Measurements from ENCODE around the gene ABCC8.

ABCC8 gene

DNA sequence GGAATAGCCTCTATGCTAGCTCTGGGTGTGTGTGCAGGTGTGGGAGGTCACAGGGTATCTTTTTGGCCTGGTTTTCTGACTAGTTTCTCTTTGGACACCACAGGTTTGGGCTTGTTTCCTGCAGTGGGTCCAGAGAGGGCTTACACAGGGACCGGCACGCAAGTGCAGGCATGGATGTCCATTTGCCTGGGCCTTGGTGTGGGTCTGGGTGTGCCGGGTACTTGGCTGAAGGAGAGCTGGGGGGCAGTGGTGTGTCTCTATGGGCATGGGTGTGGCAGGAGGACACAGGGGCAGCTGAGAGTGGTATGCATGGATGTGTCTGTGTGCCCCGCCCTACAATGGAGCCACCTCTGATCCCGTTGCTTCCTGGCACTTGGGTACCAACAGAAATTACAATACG is 80.7 kb downstream of the ABCC8 start:
- no peak overlapping the region for H3K4me3 ChIP-seq (ENCODE audit: control insufficient read depth, low read depth, low read length)
- TF ChIP-seq, protein P1, sequence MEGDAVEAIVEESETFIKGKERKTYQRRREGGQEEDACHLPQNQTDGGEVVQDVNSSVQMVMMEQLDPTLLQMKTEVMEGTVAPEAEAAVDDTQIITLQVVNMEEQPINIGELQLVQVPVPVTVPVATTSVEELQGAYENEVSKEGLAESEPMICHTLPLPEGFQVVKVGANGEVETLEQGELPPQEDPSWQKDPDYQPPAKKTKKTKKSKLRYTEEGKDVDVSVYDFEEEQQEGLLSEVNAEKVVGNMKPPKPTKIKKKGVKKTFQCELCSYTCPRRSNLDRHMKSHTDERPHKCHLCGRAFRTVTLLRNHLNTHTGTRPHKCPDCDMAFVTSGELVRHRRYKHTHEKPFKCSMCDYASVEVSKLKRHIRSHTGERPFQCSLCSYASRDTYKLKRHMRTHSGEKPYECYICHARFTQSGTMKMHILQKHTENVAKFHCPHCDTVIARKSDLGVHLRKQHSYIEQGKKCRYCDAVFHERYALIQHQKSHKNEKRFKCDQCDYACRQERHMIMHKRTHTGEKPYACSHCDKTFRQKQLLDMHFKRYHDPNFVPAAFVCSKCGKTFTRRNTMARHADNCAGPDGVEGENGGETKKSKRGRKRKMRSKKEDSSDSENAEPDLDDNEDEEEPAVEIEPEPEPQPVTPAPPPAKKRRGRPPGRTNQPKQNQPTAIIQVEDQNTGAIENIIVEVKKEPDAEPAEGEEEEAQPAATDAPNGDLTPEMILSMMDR (conservative IDR thresholded peaks at IDR 0.05; ENCODE audit: control insufficient read depth, insufficient read depth, low read depth, low read length): no peak
- DNase-seq (ENCODE audit: low read depth): no peak

DNA sequence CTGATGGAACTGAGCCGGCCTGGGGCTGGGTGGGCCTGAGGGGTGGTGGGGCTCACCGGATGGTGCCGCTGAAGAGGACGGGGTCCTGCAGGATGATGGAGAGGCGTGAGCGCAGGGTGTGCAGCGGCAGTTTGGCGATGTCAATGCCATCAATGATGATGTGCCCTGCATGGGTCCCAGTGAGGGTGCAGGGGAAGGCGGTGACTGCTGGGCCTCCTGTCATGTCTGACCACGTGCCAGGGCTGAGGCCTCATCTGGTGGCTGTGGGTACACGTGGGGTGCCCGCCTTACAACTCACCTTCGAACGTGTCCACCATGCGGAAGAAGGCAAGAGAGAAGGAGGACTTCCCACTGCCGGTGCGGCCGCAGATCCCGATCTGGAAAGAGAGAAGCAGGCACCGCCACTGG is 81.1 kb downstream of the ABCC8 start:
- H3K4me3 ChIP-seq (ENCODE audit: control insufficient read depth, low read depth, low read length): no peak overlapping the region
- DNase-seq (ENCODE audit: low read depth): no peak
- TF ChIP-seq, protein P1 (conservative IDR thresholded peaks at IDR 0.05; ENCODE audit: control insufficient read depth, insufficient read depth, low read depth, low read length): no peak

- DNase-seq (ENCODE audit: low read depth): no peak
- TF ChIP-seq, protein P1 (conservative IDR thresholded peaks at IDR 0.05; ENCODE audit: control insufficient read depth, insufficient read depth, low read depth, low read length): no peak
- no peak overlapping the region for H3K4me3 ChIP-seq (ENCODE audit: control insufficient read depth, low read depth, low read length)
Observed at GRCh38 chr11:17394743-17395390, 81.8 kb downstream of the ABCC8 start.

- DNase-seq (ENCODE audit: low read depth): no peak
- H3K4me3 ChIP-seq (ENCODE audit: control insufficient read depth, low read depth, low read length): no peak overlapping the region
- TF ChIP-seq, protein P1 (conservative IDR thresholded peaks at IDR 0.05; ENCODE audit: control insufficient read depth, insufficient read depth, low read depth, low read length): no peak
Observed at GRCh38 chr11:17393472-17393871, 83.2 kb downstream of the ABCC8 start.

DNA sequence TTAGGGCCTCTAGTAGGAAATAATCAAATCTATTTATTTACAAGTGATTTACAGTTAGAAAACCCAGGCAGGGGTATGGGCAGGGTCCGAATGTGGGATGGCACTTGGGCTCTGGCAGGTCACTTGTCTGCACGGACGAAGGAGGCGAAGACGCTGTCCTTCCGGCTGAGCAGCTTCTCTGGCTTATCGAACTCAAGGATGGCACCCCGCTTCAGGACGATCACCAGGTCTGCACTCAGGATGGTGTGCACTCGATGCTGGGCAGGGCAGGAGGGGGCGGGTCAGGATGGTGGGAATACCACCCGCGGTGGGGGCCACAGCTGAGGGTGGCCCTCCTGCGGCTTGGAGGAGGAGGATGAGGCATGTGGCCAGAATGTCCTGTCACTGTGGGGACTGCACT is 83.8 kb downstream of the ABCC8 start:
- TF ChIP-seq, protein P1 (conservative IDR thresholded peaks at IDR 0.05; ENCODE audit: control insufficient read depth, insufficient read depth, low read depth, low read length): no peak
- DNase-seq (ENCODE audit: low read depth): no peak
- no peak overlapping the region for H3K4me3 ChIP-seq (ENCODE audit: control insufficient read depth, low read depth, low read length)

DNA sequence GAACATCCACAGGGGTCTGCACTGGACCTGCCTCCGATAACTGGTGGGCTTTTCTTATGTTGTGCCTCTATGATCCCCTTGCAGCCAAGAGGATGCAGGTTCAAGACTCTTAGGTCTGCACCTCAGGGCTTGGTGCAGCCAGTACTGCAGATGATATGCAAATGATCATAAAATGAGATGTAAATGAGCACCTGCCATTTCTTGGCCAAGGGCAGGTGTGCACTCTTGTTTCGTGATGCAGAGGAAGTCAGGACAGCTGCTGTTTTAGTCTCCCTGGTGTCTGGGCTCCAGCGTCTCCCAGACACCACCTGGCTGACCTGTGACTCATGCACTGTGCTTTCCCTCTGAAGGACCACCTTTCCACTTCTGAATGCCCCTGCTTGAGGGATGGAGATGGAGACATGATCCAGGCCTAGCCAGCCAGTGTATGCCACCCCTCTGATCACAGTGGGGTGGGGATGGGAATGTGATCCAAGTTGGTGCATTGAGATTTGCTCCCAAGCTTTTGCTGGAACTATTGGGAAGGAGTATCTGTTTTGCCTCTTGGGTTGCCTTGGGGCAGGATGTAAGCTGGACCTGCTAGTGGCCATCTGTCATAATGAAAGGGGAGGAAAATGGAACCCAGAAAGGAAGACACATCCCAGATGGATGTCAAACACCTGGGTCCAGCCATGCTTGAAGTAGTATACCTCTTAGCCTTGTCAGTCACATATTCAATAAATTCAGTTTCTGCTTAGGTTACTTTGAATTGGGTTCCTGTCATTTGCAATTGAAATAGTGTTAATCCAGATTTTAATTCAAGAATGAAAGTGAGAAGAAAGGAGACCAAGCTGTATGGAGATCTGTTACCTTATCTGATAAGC is 84.9 kb downstream of the ABCC8 start:
- no peak for DNase-seq (ENCODE audit: low read depth)
- no peak overlapping the region for H3K4me3 ChIP-seq (ENCODE audit: control insufficient read depth, low read depth, low read length)
- TF ChIP-seq, protein P1 (conservative IDR thresholded peaks at IDR 0.05; ENCODE audit: control insufficient read depth, insufficient read depth, low read depth, low read length): no peak

Data from fibroblast of mammary gland (primary cell).